Muscle layer of duodenum (tissue), 2 donors: Measurements from ENCODE around the gene GCG.

Experiments used
- H3K27ac ChIP-seq: one replicate; pipeline ENCODE4 v1.7.0; 2013; ENCODE audit warnings: mild to moderate bottlenecking, low read length
- H3K27me3 ChIP-seq: one replicate; pipeline ENCODE4 v1.7.0; 2013; ENCODE audit warnings: low read depth, mild to moderate bottlenecking, control low read depth, low read length
- H3K36me3 ChIP-seq, 2 donors: one replicate each; pipeline ENCODE4 v1.7.0; 2013; ENCODE audit warnings: low read length in 2 of 2, control low read depth in 1 of 2, mild to moderate bottlenecking in 1 of 2; ENCODE audit not compliant: insufficient read depth in 2 of 2, control insufficient read depth in 1 of 2
- H3K4me1 ChIP-seq, 2 donors: one replicate each; pipeline ENCODE4 v1.7.0; 2013; ENCODE audit warnings: low read length in 2 of 2, mild to moderate bottlenecking in 2 of 2, control low read depth in 1 of 2, moderate library complexity in 1 of 2; ENCODE audit not compliant: insufficient read depth in 2 of 2, control insufficient read depth in 1 of 2
- H3K4me3 ChIP-seq, 2 donors: one replicate each; pipeline ENCODE4 v1.7.0; 2013; ENCODE audit warnings: low read length in 2 of 2, low read depth in 1 of 2, mild to moderate bottlenecking in 1 of 2
- H3K9me3 ChIP-seq, 2 donors: one replicate each; pipeline ENCODE4 v1.7.0; 2013; ENCODE audit warnings: low read length in 2 of 2, control low read depth in 1 of 2, mild to moderate bottlenecking in 1 of 2; ENCODE audit not compliant: control insufficient read depth in 1 of 2
- donor health status: healthy.

GCG gene

DNA sequence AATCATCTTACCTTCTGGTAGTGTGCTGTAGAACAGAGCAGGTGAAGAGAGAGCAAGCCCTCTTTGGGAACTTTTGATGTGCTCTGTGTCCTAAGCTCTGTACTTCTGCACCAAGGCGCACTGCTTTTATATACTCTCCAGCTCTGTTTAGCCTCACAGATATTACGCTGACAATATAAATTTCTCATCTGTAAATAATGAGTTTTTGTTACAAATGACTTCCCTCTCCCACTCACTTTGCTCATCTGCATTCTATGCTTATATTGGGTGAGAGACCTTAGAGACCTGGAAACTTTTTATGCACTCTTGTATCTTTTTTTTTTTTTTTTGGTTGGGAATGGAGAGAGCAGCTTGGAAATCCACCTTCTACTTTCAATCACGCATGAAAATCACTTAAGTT is at the start of gene GCG:
Gene GCG, minus strand, starts transcription at position 101 of the 400 bp plus-strand sequence. CDS start 3,069 bp downstream, outside the sequence.
- Histone ChIP-seq H3K27ac (no peak within 1 kb of the TSS), H3K36me3 (no peaks in the 10 kb centered on the region), H3K4me1 (no peaks in the 10 kb centered on the region), H3K27me3 (no peaks in the 10 kb centered on the region), H3K4me3 (no peak within 1 kb of the TSS), H3K9me3 (no peaks in the 10 kb centered on the region)

DNA sequence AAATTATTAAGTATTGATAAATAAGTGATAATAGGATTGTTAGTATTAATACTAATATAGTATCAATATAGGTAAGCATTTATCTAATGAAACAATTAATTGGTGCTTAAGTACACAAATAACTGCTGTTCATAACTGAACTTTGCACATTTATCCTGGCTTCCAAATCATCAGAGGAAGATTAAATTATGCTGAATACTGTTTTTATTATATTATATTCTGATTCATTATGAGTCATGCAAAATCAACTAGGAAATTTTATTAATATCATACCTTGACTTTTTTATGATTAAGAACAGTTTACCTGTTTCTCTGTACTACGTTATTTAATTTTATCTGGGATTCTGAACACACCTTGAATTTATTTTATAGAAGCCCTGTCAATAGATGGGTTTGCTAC is 48.6 kb upstream of the GCG start:
- Histone ChIP-seq H3K27me3 (no peaks in the 10 kb centered on the region), H3K4me3 (no peak overlapping the region), H3K36me3 (no peaks in the 10 kb centered on the region), H3K27ac (no peak overlapping the region), H3K9me3 (no peaks in the 10 kb centered on the region), H3K4me1 (no peaks in the 10 kb centered on the region)

DNA sequence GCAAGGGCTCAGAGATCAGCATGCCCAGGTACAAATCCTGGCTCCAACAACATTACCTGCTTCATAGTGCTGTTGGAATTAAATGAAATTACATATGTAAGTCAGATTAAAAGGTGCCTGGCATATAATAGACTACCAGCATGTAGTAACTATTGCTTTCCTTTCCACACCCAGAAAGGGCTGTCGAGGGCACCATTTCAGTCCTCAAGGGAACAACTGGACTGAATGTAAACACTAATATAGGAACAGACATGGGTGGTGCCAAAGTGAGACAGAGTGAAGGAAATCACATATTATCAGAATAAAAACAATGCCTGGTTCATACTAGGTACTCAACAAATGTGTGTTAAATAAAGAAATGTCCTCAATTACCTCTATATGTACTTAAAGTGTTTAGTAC is 47.9 kb upstream of the GCG start:
- Histone ChIP-seq H3K4me3 (no peak overlapping the region), H3K36me3 (no peaks in the 10 kb centered on the region), H3K27ac (no peak overlapping the region), H3K4me1 (no peaks in the 10 kb centered on the region), H3K9me3 (no peaks in the 10 kb centered on the region), H3K27me3 (no peaks in the 10 kb centered on the region)

DNA sequence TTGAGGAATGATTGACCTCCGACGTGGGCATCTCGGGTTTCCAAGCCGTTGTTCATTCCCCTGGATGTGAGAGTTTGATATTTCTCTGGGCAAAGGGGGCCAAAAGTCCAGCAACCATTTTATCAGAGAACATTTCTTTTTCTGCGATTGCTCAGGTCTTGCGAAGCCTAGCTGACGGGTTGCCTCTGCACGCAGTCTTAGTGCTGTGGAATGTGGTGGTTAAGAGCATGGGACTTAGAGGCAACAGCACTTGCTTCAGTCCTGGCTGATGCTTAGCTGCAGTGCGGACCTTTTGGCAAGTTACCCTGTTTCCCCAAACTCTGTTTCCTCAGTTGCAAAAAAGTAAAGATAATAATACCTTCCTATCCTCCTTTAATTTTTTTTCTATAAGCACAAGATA is 46.2 kb upstream of the GCG start:
- H3K9me3 ChIP-seq: no peaks in the 10 kb centered on the region
- no peaks in the 10 kb centered on the region for H3K36me3 ChIP-seq
- no peak overlapping the region for H3K4me3 ChIP-seq
- no peak overlapping the region for H3K27ac ChIP-seq
- no peaks in the 10 kb centered on the region for H3K4me1 ChIP-seq
- H3K27me3 ChIP-seq: no peaks in the 10 kb centered on the region

DNA sequence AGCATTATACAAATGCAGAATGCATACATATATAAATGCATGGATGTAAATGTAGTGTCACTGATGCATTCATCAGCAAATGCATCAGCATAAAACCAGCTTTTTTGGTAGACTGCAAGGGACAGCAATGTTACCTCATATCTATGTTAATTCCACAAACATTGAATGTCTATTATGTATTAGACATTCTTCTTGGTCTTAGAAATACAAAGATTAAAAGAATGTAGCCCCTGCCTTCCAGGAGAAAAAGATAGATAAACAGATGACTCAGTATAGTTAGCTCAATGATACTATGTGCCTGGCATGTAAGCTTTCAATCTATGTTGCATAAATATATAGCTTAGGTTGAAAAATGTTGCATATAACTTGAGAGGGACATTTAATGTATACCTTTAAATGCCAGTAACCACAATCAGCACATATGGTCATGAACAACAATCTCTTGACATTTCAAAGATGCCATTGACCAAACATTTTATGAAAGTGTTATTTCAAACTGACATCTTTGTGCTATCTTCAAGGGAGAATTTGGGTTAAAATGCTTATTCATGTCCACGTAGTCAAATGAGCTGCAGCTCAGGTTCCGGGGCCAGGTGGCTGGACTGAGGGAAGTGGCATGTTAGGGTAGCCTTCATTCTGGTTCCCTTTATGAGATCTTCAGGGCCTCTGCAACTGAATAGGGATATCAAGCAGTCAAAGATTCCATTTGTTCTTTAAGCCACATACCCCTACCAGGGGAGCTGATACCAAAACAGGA is 45.2 kb upstream of the GCG start:
- no peaks in the 10 kb centered on the region for H3K27me3 ChIP-seq
- H3K27ac ChIP-seq: no peak overlapping the region
- no peaks in the 10 kb centered on the region for H3K36me3 ChIP-seq
- no peaks in the 10 kb centered on the region for H3K9me3 ChIP-seq
- H3K4me3 ChIP-seq: no peak overlapping the region
- no peaks in the 10 kb centered on the region for H3K4me1 ChIP-seq

DNA sequence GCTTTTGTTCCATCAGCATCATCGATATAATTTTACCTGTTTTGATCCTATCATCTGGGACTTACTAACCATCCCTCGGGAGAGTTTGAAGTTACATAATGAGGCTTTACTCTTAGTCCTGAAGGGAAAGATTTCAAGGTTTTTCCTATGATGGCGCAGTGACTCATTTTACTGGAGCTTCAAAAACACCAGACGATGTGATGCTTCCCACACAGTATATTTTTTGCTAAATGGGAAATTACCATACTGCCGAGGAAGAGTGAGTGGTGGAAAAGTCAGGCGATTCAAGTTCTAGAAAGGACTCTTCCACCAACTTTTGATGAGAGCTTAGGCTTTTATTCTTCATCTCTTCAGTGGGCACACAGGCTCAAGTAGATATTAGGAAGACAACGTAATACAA is 44.6 kb upstream of the GCG start:
- Histone ChIP-seq H3K4me1 (no peaks in the 10 kb centered on the region), H3K4me3 (no peak overlapping the region), H3K27me3 (no peaks in the 10 kb centered on the region), H3K9me3 (no peaks in the 10 kb centered on the region), H3K27ac (no peak overlapping the region), H3K36me3 (no peaks in the 10 kb centered on the region)

DNA sequence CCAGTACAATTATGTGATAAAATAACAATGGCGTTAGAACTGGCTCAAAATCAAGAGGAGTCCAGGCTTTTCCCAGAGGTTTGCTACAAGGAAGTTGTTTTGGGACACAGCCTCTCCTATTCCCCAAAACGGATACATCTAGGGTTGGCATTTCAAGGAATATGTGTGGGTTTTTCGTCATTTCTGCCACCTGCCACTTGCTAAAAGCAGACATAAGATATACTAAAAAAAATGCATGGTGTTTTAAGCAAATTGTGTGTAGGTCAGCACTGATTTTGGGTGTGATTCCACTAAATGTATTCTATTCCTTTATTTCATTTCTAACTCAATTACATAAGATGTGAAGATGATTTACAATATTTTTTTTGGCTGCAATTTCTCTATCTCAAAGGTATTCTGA is 36.4 kb upstream of the GCG start:
- no peaks in the 10 kb centered on the region for H3K4me1 ChIP-seq

DNA sequence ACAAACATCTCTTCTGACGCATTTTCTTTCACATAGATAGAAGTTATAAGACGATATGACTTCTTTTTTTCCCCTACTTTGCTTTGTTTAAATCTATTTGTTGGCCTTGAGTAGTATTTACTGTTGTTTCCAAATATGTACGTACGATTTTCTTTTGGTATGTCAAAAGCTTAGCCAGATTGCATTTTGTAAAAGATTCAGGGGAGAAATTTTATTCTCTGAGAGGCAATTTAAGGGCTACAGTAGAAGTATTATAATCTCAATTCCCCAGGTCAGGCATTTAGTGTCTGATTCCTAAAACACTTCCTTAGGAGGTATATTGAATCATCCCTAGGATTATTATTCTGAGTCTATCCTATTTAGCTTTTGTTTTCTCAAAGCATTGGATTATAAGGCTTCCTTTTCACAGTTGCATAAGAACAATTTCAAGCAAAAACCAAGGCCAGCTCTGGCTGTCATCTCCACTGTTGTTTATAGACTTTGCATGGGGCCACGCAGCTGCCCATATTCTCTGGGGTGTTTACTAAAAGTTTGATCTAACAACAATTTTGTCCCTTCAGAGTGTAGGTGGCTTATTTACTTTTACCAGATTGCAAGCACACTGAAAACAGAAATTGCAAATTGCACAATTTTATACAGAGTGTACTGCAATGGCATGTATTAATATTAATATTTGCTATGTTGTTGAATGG is 33.6 kb upstream of the GCG start:
- Histone ChIP-seq H3K36me3 (no peaks in the 10 kb centered on the region), H3K4me3 (no peak overlapping the region), H3K27me3 (no peaks in the 10 kb centered on the region), H3K9me3 (no peaks in the 10 kb centered on the region), H3K27ac (no peak overlapping the region), H3K4me1 (no peaks in the 10 kb centered on the region)

More for the DNA sequence above, 36.4 kb upstream of the GCG start:
- H3K4me3 ChIP-seq: no peak overlapping the region
- H3K9me3 ChIP-seq: no peaks in the 10 kb centered on the region
- no peaks in the 10 kb centered on the region for H3K36me3 ChIP-seq
- H3K27ac ChIP-seq: no peak overlapping the region
- no peaks in the 10 kb centered on the region for H3K27me3 ChIP-seq

DNA sequence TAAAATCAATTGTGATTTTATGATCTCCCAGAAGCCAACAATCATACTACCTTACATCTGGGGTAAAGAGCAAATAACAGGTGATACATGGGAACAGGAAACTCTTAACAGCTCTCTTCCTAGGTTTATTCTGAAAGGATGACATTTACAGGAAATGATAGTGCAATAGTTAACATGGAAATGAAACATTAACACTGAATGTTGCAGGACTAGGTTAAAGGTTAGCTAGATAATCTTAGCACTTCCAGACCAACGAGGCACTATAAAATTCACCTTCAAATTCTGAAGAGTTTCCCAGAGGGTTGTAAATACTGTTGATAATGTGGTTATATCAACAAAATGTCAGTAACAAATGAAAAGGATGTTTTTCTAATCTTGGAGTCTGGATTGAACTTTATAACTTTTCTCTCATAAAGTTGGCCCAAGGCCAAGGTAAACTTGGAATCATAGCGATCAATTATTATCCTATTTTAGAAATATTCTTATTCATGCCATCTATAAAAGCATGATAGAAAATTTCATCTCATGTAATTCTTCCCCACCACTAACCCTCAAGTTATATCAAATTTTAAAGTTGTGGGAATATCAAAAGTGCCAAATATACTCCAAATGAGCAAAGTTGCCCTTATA is 32.9 kb upstream of the GCG start:
- no peaks in the 10 kb centered on the region for H3K27me3 ChIP-seq
- H3K36me3 ChIP-seq: no peaks in the 10 kb centered on the region
- H3K9me3 ChIP-seq: no peaks in the 10 kb centered on the region
- no peak overlapping the region for H3K27ac ChIP-seq
- no peaks in the 10 kb centered on the region for H3K4me1 ChIP-seq
- no peak overlapping the region for H3K4me3 ChIP-seq

DNA sequence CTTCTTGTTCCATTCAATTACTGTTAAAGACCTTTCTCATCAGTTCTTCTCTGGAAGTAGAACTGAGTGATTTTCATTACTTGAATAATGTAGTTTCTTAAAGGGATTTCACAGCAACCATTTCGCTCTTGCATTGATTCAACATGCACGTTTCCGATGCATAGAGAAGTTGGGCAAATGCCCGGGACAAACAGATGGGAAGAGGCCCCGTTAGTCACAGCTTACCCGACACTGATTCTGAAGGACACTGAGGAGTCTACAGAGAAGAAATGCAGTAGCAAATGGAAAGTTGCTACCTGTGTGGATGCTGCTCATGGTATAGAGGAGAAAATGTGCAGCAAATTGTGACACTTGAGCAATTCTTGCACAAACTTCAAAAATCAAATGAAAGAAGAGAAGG is 32.3 kb upstream of the GCG start:
- H3K4me3 ChIP-seq: no peak overlapping the region
- H3K27ac ChIP-seq: no peak overlapping the region

DNA sequence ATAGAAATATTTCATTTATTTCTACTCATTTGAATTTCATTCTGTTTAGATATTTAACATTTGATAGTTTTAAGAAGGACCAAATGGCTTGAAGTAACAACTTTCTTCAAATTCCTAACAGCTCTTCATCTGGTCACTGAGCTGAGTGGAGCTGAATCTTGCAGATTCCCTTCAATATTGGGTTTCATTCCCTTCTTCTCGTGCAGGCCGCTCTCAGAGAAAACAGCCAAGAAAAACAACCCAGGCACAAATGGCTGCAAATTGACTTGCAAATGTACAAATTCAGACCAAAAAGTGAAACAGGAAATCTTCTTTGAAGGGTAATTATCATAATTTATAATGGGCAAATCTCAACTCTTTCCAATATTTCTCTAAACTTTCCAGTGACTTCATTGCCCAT is 30.3 kb upstream of the GCG start:
- Histone ChIP-seq H3K4me1 (no peaks in the 10 kb centered on the region), H3K27ac (no peak overlapping the region), H3K27me3 (no peaks in the 10 kb centered on the region)

More for the DNA sequence above, 32.3 kb upstream of the GCG start:
- Histone ChIP-seq H3K27me3 (no peaks in the 10 kb centered on the region), H3K4me1 (no peaks in the 10 kb centered on the region), H3K9me3 (no peaks in the 10 kb centered on the region), H3K36me3 (no peaks in the 10 kb centered on the region)

More for the DNA sequence above, 30.3 kb upstream of the GCG start:
- H3K36me3 ChIP-seq: no peaks in the 10 kb centered on the region
- no peaks in the 10 kb centered on the region for H3K9me3 ChIP-seq
- no peak overlapping the region for H3K4me3 ChIP-seq
